SHP77 treated with DMSO at 0.1 percent for 48 hours (cell line): ENCODE measurements around the gene CHPF.

Experiments
- DNase-seq: peaks from one replicate; lab custom pipeline; 2025; lab: John Stamatoyannopoulos, UW

CHPF gene, protein sequence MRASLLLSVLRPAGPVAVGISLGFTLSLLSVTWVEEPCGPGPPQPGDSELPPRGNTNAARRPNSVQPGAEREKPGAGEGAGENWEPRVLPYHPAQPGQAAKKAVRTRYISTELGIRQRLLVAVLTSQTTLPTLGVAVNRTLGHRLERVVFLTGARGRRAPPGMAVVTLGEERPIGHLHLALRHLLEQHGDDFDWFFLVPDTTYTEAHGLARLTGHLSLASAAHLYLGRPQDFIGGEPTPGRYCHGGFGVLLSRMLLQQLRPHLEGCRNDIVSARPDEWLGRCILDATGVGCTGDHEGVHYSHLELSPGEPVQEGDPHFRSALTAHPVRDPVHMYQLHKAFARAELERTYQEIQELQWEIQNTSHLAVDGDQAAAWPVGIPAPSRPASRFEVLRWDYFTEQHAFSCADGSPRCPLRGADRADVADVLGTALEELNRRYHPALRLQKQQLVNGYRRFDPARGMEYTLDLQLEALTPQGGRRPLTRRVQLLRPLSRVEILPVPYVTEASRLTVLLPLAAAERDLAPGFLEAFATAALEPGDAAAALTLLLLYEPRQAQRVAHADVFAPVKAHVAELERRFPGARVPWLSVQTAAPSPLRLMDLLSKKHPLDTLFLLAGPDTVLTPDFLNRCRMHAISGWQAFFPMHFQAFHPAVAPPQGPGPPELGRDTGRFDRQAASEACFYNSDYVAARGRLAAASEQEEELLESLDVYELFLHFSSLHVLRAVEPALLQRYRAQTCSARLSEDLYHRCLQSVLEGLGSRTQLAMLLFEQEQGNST

DNA sequence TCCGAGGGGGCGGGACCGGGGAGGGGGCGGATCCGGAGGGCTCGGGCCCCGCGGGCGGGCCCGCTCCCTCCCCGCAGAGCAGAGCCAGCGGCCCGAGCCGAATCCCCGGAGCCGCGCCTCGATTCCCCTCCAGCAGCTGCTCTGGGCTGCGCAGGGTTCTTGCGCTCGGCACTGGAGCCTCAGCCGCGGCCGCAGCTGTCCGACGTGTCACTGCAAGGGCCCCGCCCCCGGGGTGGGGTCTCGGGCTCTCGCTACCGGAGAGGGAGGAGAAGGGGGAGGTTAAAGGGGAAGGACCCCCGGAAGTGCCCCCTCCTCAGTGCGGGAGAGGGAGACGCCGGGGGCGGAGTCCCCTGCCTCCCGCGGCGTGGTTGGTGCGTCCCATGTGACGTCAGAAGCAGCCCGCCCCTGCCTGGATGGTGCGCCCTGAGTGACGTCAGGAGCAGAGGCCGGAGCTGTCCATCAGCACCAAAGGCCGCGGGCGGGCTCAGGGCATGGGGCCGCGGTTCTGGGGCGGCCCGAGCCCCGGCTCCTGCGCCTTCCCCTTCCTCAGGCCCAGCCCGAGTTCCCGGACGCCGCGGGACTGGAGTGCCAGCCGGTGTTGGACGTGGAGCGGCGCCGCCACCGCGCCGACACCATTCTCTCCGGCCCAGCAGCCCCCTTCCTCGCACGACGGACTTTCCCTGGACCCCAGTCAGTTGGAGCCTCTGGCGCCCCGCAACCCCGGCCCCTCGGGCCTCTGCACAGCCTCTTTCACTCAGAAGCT is at the start of gene CHPF, which contains the start of gene TMEM198:
Gene CHPF, minus strand, starts transcription at position 214 of the 763 bp plus-strand sequence. CDS start 271 bp downstream, outside the sequence.
Gene TMEM198, plus strand, starts transcription at position 433 of the 763 bp plus-strand sequence. CDS start 700 bp downstream, outside the sequence.
- peak; percentile 93 for DNase-seq

DNA sequence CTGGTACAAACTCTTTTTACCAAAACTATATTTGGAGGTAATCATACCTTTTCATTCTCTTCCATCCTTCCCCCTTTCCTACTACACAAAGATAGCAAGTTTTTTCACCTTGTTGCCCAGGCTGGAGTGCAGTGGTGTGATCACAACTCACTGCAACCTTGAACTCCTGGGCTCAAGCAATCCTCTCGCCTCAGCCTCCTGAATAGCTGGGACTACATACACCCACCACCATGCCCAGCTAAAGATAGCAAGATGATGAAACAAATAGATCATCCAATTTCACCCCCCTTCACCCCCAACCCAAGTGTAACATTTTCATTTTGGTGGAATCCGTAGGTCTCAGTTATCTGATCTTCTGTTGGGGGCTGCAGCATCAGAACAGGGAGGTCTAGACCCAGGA is 49.5 kb upstream of the CHPF start:
- DNase-seq, result no peak

GRCh38 chr2:219592736-219593135 is 49.1 kb upstream of the CHPF start:
- no peak for DNase-seq

DNA sequence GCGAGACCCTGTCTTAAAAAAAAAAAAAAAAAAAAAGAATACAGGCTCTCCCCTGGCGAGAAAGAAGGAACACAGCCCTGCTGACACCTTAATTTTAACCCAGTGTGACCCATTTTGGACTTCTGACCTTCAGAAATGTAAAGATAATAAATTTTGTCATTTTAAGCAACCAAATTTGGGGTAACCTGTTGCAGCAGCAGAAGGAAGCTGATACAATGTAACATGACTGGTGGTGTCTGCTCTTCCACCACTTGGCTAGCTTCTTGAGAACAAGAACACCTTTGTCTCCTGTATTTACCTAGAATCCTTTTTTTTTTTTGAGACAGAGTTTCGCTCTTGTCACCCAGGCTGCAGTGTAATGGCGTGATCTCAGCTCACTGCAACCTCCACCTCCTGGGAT is 47.5 kb upstream of the CHPF start:
- DNase-seq, result no peak

DNA sequence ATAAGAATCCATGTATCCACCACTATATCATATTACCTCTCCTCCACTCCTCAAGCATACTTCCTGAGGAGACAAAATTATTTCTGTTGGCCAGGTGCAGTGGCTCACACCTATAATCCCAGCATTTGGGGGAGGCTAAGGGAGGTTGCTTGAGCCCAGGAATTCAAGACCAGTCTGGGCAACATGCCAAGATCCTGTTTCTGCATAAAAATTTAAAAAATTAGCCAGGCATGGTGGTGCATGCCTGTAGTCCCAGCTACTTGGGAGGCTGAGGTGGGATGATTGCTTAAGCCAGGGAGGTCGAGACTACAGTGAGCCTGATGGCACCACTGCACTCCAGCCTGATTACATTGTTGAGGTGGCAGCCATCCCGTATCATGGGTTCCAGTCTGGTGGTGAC is 37.7 kb upstream of the CHPF start:
- DNase-seq, result no peak

GRCh38 chr2:219578811-219579613 is 35.4 kb upstream of the CHPF start:
- no peak for DNase-seq

GRCh38 chr2:219576505-219577388 is 33.1 kb upstream of the CHPF start:
- peak; percentile 60 for DNase-seq

- DNase-seq, result no peak
Observed at GRCh38 chr2:219575566-219576504, 32.2 kb upstream of the CHPF start.

DNA sequence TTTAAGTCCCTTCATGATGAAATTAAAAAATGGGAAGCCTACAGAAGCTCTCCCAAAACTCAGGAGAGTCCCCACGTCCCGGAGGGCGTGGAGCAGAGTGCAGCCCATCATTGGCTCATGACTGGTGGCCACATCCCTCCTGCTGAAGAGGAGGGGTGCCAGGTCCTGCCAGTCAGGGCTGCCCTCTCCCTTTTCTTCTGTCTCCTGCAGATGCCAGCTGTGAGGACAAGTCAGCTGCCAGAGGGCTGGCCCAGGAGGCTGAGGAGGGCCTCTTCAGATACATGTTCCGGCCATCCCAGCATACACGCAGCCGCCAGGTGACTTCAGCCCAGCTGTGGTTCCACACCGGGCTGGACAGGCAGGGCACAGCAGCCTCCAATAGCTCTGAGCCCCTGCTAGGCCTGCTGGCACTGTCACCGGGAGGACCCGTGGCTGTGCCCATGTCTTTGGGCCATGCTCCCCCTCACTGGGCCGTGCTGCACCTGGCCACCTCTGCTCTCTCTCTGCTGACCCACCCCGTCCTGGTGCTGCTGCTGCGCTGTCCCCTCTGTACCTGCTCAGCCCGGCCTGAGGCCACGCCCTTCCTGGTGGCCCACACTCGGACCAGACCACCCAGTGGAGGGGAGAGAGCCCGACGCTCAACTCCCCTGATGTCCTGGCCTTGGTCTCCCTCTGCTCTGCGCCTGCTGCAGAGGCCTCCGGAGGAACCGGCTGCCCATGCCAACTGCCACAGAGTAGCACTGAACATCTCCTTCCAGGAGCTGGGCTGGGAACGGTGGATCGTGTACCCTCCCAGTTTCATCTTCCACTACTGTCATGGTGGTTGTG is 31.1 kb upstream of the CHPF start:
- no peak for DNase-seq

GRCh38 chr2:219573166-219573565 is 29.6 kb upstream of the CHPF start:
- DNase-seq, result no peak

DNA sequence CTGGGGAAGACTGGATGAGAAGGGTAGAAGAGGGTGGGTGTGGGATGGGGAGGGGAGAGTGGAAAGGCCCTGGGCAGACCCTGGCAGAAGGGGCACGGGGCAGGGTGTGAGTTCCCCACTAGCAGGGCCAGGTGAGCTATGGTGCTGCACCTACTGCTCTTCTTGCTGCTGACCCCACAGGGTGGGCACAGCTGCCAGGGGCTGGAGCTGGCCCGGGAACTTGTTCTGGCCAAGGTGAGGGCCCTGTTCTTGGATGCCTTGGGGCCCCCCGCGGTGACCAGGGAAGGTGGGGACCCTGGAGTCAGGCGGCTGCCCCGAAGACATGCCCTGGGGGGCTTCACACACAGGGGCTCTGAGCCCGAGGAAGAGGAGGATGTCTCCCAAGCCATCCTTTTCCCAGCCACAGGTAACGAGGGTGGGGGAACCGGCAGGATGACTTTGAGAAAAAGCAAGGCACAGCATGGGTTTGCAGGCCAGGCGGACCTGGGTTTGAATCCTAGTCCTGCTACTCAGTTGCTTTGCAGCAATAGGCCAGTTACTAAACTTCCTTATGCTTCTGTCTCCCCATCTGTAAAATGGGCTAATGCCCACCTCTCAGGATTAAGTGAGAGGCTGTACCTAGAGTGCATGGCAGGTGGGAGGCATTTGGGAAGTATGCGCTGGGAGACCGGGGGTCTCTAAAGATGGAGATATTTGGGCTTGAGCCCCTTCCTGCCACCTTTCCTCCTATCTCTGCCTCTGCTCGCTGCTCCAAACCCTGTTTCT is 28.8 kb upstream of the CHPF start, which contains the start of gene INHA:
Gene INHA, plus strand, starts transcription at position 74 of the 765 bp plus-strand sequence. Its CDS starts 65 bp downstream, at position 139.
- DNase-seq, result no peak

DNA sequence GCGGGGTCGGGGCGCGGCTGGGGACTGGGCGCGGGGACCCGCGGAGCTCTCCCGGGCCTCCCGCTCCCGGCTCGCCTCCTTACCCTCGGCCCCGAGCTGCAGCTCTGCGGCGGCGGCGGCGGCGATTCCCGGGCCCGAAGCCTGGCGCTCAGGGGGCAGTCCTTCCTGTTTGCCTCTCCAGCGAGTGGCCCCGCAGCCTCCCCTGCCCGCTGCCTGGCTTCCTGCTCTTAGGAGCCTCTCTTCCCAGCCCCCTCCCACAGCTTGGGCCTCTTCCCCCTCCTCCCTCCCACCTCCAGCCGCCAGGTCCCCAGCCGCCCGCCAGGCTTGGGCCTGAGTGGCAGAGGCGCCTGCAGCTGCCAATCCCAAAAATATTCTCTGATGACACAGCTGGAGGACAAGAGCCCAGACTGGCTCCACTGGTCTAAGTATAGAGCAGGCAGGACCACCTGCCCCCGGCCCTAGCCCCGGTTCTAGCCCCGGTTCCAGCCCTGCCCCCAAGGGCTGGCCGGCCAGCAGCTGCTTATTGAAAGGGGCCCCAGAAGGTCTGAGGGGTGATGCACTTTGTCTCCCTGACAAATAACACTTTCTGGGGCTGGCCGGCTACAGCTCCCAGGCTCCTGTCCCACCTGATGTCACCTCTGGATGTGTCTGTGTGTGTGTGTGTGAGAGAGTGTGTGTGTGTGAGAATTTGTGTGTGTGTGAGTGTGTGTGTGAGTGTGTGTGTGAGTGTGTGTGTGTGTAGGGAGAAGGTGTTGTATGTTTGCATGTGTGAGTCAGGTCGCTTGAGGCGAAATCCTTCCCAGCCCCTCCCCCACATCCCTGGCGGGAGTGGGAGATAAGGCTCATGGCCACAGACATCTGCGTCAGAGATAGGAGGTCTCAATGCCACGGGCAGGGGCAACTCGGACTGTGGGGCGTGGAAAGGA is 28.0 kb upstream of the CHPF start, which contains the start of gene OBSL1:
Gene OBSL1, minus strand, starts transcription at position 229 of the 926 bp plus-strand sequence. CDS start 307 bp downstream, outside the sequence.
- DNase-seq, result peak; percentile 90

GRCh38 chr2:219570924-219571310 is 27.3 kb upstream of the CHPF start:
- no peak for DNase-seq

GRCh38 chr2:219570194-219570923 is 26.8 kb upstream of the CHPF start:
- DNase-seq, result no peak

GRCh38 chr2:219569635-219570034 is 26.0 kb upstream of the CHPF start:
- DNase-seq, result no peak

DNA sequence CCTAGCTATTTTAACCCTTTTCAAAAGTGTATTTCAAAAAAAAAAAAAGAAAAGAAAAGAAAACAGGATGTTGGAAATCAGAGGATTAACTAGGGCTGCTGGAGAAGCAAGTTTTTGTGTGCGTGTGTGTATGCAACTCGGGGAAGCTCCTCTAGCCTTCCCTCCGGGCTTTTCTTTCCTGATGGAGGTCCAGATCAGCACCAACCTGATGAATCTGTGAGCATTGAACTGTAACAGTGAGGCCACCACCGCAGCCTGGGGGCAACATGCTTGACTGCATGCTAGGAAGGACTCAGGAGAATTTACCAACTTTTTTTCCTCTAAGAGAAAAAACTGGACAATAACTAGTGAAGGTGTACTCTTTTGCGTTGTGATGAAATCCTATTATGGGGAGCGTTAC is 25.4 kb upstream of the CHPF start:
- DNase-seq, result no peak
